PC-9 (cell line): ENCODE data around the gene STEAP1B.

Experiments
- CTCF ChIP-seq: fragments of 200-600 bp; sonication (generic); conservative IDR thresholded peaks from 2 replicates; pipeline ENCODE4 v1.6.1; 2017; ENCODE audit warnings: mixed run types, antibody characterized with exemption, mild to moderate bottlenecking, moderate library complexity
- EZH2 ChIP-seq: fragments of 200-600 bp; sonication (generic); IDR thresholded peaks from 2 replicates; pipeline ENCODE4 v1.8.0; 2017; ENCODE audit warnings: antibody characterized with exemption, low read depth

DNA sequence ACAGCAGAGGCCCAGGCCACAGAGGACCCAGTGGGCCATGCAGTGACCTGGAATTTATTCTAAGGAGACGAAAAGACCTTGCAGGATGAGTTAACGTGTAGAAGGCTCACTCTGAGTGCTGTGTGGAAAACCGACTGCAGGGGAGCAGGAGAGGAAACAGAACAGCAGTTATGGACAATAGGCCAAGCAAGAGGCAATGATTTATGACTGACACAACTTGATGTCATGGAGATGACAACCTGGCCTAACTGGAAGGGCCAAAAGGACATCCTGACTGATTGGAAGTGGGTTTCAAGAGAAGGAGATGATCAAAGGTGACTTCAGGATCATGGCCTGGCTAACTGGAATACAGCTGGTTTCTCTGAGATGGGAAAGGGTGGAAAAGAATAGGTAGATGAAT, 72.9 kb downstream of the STEAP1B start:
- TF ChIP-seq CTCF, result no peak
- TF ChIP-seq EZH2, result no peak
